WTC11 (cell line): ENCODE results near the gene CACNB3. TPM values are rescaled to one million over a fixed set of nuclear protein-coding genes. Genes with fewer than 3 reads are reported as not detected.
"Not testable (repeated sequence)": the region's sequence is repeated elsewhere in the genome, so short reads cannot be mapped to it uniquely, and the experiment has no call there.

Experiments used
- ATAC-seq: fragments of 200-7000 bp; cut with Tn5 transposase; 2 replicates; pipeline ENCODE4 v1.10.0; 2021; ENCODE audit warnings: mild to moderate bottlenecking, moderate library complexity
- CTCF ChIA-PET: fragments of 300-600 bp; sonication (Branson Sonifier 250); formaldehyde crosslinking; loops from one replicate; lab custom pipeline; 2021; ENCODE audit warnings: antibody characterized with exemption; lab: Charles Lee
- POLR2A ChIA-PET: fragments of 350-600 bp; sonication (Branson Sonifier 250); formaldehyde crosslinking; loops from one replicate; lab custom pipeline; 2021; ENCODE audit warnings: antibody characterized with exemption; lab: Charles Lee
- DNase-seq: peaks from one replicate; pipeline ENCODE4 v3.0.0; 2021; ENCODE audit warnings: low spot score
- H3K27ac Mint-ChIP-seq: 2 replicates; pipeline ENCODE4 v1.8.0; 2021; ENCODE audit warnings: mixed read lengths
- H3K27me3 Mint-ChIP-seq: 2 replicates; pipeline ENCODE4 v1.8.0; 2021; ENCODE audit warnings: low read depth, mild to moderate bottlenecking, moderate library complexity, mixed read lengths
- H3K36me3 Mint-ChIP-seq: 2 replicates; pipeline ENCODE4 v1.8.0; 2021; ENCODE audit warnings: mixed read lengths
- H3K4me1 Mint-ChIP-seq: 2 replicates; pipeline ENCODE4 v1.8.0; 2022; ENCODE audit warnings: mixed read lengths
- H3K4me3 Mint-ChIP-seq: 2 replicates; pipeline ENCODE4 v1.8.0; 2021; ENCODE audit warnings: mild to moderate bottlenecking, moderate library complexity, mixed read lengths
- H3K9me3 Mint-ChIP-seq: 2 replicates; pipeline ENCODE4 v1.8.0; 2021; ENCODE audit warnings: mixed read lengths
- CDX4 ChIP-seq: fragments of 250-450 bp; sonication (Bioruptor Pico); IDR thresholded peaks from 2 replicates; pipeline ENCODE4 v1.9.0; 2021; ENCODE audit warnings: moderate library complexity, mild to moderate bottlenecking, inconsistent platforms, borderline replicate concordance
- CREB1 ChIP-seq: sonication (generic); formaldehyde crosslinking; IDR thresholded peaks from 2 replicates; pipeline ENCODE4 v1.8.0; 2023; ENCODE audit warnings: mild to moderate bottlenecking, missing genetic modification reagents
- CREM ChIP-seq: sonication (generic); formaldehyde crosslinking; IDR thresholded peaks from 2 replicates; pipeline ENCODE4 v1.8.1; 2022; ENCODE audit warnings: mild to moderate bottlenecking, missing genetic modification reagents, moderate library complexity
- E2F5 ChIP-seq: sonication (generic); formaldehyde crosslinking; IDR thresholded peaks from 2 replicates; pipeline ENCODE4 v1.8.1; 2022; ENCODE audit warnings: mild to moderate bottlenecking, moderate library complexity, missing genetic modification reagents
- ETV6 ChIP-seq: sonication (generic); formaldehyde crosslinking; IDR thresholded peaks from 2 replicates; pipeline ENCODE4 v1.8.1; 2022; ENCODE audit warnings: mild to moderate bottlenecking, missing genetic modification reagents
- MAX ChIP-seq: sonication (generic); formaldehyde crosslinking; IDR thresholded peaks from 2 replicates; pipeline ENCODE4 v1.8.0; 2022; ENCODE audit warnings: mild to moderate bottlenecking, missing genetic modification reagents
- MLX ChIP-seq: sonication (generic); formaldehyde crosslinking; IDR thresholded peaks from 2 replicates; pipeline ENCODE4 v1.8.1; 2023; ENCODE audit warnings: mild to moderate bottlenecking, missing genetic modification reagents, moderate library complexity
- NR2C2 ChIP-seq: sonication (generic); formaldehyde crosslinking; IDR thresholded peaks from 2 replicates; pipeline ENCODE4 v1.8.0; 2022; ENCODE audit warnings: mild to moderate bottlenecking, missing genetic modification reagents
- OVOL2 ChIP-seq: fragments of 250-450 bp; sonication (Bioruptor Pico); IDR thresholded peaks from 2 replicates; pipeline ENCODE4 v1.9.0; 2021; ENCODE audit warnings: mild to moderate bottlenecking, borderline replicate concordance
- SMAD4 ChIP-seq: sonication (generic); formaldehyde crosslinking; IDR thresholded peaks from 2 replicates; pipeline ENCODE4 v1.8.0; 2022; ENCODE audit warnings: mild to moderate bottlenecking, missing genetic modification reagents
- SP1 ChIP-seq: sonication (generic); formaldehyde crosslinking; conservative IDR thresholded peaks from 2 replicates; pipeline ENCODE4 v1.8.1; 2022; ENCODE audit warnings: missing genetic modification reagents
- TP53 ChIP-seq: sonication (generic); formaldehyde crosslinking; IDR thresholded peaks from 2 replicates; pipeline ENCODE4 v1.8.1; 2023; ENCODE audit warnings: mild to moderate bottlenecking, missing genetic modification reagents
- USF1 ChIP-seq: sonication (generic); formaldehyde crosslinking; IDR thresholded peaks from 2 replicates; pipeline ENCODE4 v1.8.0; 2022; ENCODE audit warnings: mild to moderate bottlenecking, missing genetic modification reagents
- ZBTB43 ChIP-seq: sonication (generic); formaldehyde crosslinking; IDR thresholded peaks from 2 replicates; pipeline ENCODE4 v1.8.1; 2023; ENCODE audit warnings: mild to moderate bottlenecking, missing genetic modification reagents
- ZNF138 ChIP-seq: sonication (generic); formaldehyde crosslinking; conservative IDR thresholded peaks from 2 replicates; pipeline ENCODE4 v1.8.1; 2022; ENCODE audit warnings: mild to moderate bottlenecking, moderate library complexity, missing genetic modification reagents
- ZNF396 ChIP-seq: fragments of 250-450 bp; sonication (Bioruptor Pico); IDR thresholded peaks from 2 replicates; pipeline ENCODE4 v1.8.0; 2021; ENCODE audit warnings: mild to moderate bottlenecking, moderate library complexity, borderline replicate concordance
- ZNF416 ChIP-seq: fragments of 250-450 bp; sonication (Bioruptor Pico); IDR thresholded peaks from 2 replicates; pipeline ENCODE4 v1.9.0; 2021; ENCODE audit warnings: mild to moderate bottlenecking, inconsistent platforms
- ZNF671 ChIP-seq: fragments of 250-450 bp; sonication (Bioruptor Pico); IDR thresholded peaks from 2 replicates; pipeline ENCODE4 v1.8.0; 2021; ENCODE audit warnings: mild to moderate bottlenecking
- total RNA-seq: library from RNA; stranded (reverse); gene quantifications from 3 replicates; pipeline ENCODE4 v1.2.3, GENCODE V29; 2021

The CACNB3 gene
- total RNA-seq, 1 experiment from 2014 or later, result 17.0 TPM

GRCh38 chr12:48860236-48860635 lies 41.9 kb downstream of the CACNB3 start:
- Mint-ChIP-seq H3K4me1 (peaks cover 32% of the 10 kb centered on the region), H3K36me3 (peaks cover 17% of the 10 kb centered on the region)
- H3K4me3 Mint-ChIP-seq, DNase-seq, H3K9me3 Mint-ChIP-seq, H3K27me3 Mint-ChIP-seq, H3K27ac Mint-ChIP-seq, ATAC-seq: not testable (repeated sequence)
- POLR2A ChIA-PET, result interaction anchor here (0.9 to 1.4 kb wide), 3 partner anchors 15 to 31 kb away, joined by 3 to 13 read pairs (median 4); no protein-coding TSS in a partner anchor
- CTCF ChIA-PET, result interaction anchor here (0.6 to 7.0 kb wide), 4 partner anchors 30 to 160 kb away, joined by 3 to 65 read pairs (median 4); no protein-coding TSS in a partner anchor

GRCh38 chr12:48861111-48861510 lies 42.8 kb downstream of the CACNB3 start:
- Mint-ChIP-seq H3K4me1 (peaks cover 36% of the 10 kb centered on the region), H3K36me3 (peaks cover 17% of the 10 kb centered on the region), H3K27me3 (peaks cover 6% of the 10 kb centered on the region; the same call in 1 of the 2 replicates)
- TF ChIP-seq NR2C2 (CRISPR knock-in tag), result no peak
- no peak for TF ChIP-seq ZNF138 (CRISPR knock-in tag)
- no peak for TF ChIP-seq SP1
- TF ChIP-seq CDX4 (CRISPR knock-in tag), result no peak
- TF ChIP-seq E2F5 (CRISPR knock-in tag), result no peak
- TF ChIP-seq CREM (CRISPR knock-in tag), result no peak
- no peak for TF ChIP-seq MLX
- no peak for TF ChIP-seq MAX (CRISPR knock-in tag)
- no peak for TF ChIP-seq ZNF396 (CRISPR knock-in tag)
- TF ChIP-seq, all 79 proteins: peak for 0
- no peak for DNase-seq
- no peak overlapping the region for H3K27ac Mint-ChIP-seq
- H3K4me3 Mint-ChIP-seq, result no peak overlapping the region
- ATAC-seq, result no peak
- H3K9me3 Mint-ChIP-seq, result no peaks in the 10 kb centered on the region
- POLR2A ChIA-PET, result interaction anchor here (1.4 kb wide), 1 partner anchor 30 kb away, joined by 4 read pairs; no protein-coding TSS in a partner anchor
- CTCF ChIA-PET, result interaction anchor here (7.0 to 8.3 kb wide), 2 partner anchors 7 to 29 kb away, joined by 65 to 134 read pairs; partner anchors contain the start of gene DDX23

GRCh38 chr12:48862760-48863159 lies 44.5 kb downstream of the CACNB3 start:
- no peak for ATAC-seq
- Mint-ChIP-seq H3K36me3 (peaks cover 16% of the 10 kb centered on the region), H3K4me3 (no peak overlapping the region; the same call in 1 of the 2 replicates), H3K27me3 (peaks cover 6% of the 10 kb centered on the region; the same call in 1 of the 2 replicates), H3K27ac (no peak overlapping the region), H3K9me3 (no peaks in the 10 kb centered on the region), H3K4me1 (peaks cover 44% of the 10 kb centered on the region)
- TF ChIP-seq CREM (CRISPR knock-in tag) (no peak), CREB1 (no peak), ETV6 (no peak), OVOL2 (CRISPR knock-in tag) (no peak), ZNF396 (CRISPR knock-in tag) (no peak), MLX (no peak), ZBTB43 (CRISPR knock-in tag) (no peak), USF1 (CRISPR knock-in tag) (no peak), ZNF416 (CRISPR knock-in tag) (no peak), ZNF671 (no peak), TP53 (CRISPR knock-in tag) (no peak), SMAD4 (CRISPR knock-in tag) (no peak)
- ChIA-PET CTCF (interaction anchor here (6.2 to 8.3 kb wide), 2 partner anchors 8 to 28 kb away, joined by 116 to 134 read pairs; partner anchors contain the start of gene DDX23), POLR2A (interaction anchor here (0.9 kb wide), 1 partner anchor 29 kb away, joined by 3 read pairs; no protein-coding TSS in a partner anchor)
- DNase-seq, result no peak
